ENCODE results near the gene THYN1.

The THYN1 gene

GRCh38 chr11:134202661-134203060, 50.5 kb downstream of the THYN1 start:
- DNase-seq (ENCODE audit: insufficient read length) = no peak
- no peak for FAIRE-seq
- no peak for TF ChIP-seq TAF1 (IDR thresholded peaks at IDR 0.05; ENCODE audit: borderline replicate concordance, low read depth, low read length)
- no peak for TF ChIP-seq POLR2A (IDR thresholded peaks at IDR 0.05; ENCODE audit: low read depth, low read length)
- TF ChIP-seq POLR2AphosphoS5 (IDR thresholded peaks at IDR 0.05; ENCODE audit: low read depth, low read length) = no peak

GRCh38 chr11:134200688-134201087, 52.5 kb downstream of the THYN1 start:
- no peak for TF ChIP-seq TAF1 (IDR thresholded peaks at IDR 0.05; ENCODE audit: borderline replicate concordance, low read depth, low read length)
- TF ChIP-seq POLR2AphosphoS5 (IDR thresholded peaks at IDR 0.05; ENCODE audit: low read depth, low read length) = no peak
- TF ChIP-seq POLR2A (IDR thresholded peaks at IDR 0.05; ENCODE audit: low read depth, low read length) = no peak
- DNase-seq (ENCODE audit: insufficient read length) (no peak), FAIRE-seq (no peak)

- no peak for DNase-seq (ENCODE audit: insufficient read length)
- no peak for FAIRE-seq
- TF ChIP-seq TAF1 (IDR thresholded peaks at IDR 0.05; ENCODE audit: borderline replicate concordance, low read depth, low read length) = no peak
- TF ChIP-seq POLR2AphosphoS5 (IDR thresholded peaks at IDR 0.05; ENCODE audit: low read depth, low read length) = no peak
- TF ChIP-seq POLR2A (IDR thresholded peaks at IDR 0.05; ENCODE audit: low read depth, low read length) = no peak
Observed at GRCh38 chr11:134199531-134199930, 53.6 kb downstream of the THYN1 start.
